ENCODE data around the gene B4GALT6. TPM values are rescaled to one million over a fixed set of nuclear protein-coding genes. Genes with fewer than 3 reads are reported as not detected.

Gene B4GALT6
- total RNA-seq, 1 donor, result 2.2 TPM

DNA sequence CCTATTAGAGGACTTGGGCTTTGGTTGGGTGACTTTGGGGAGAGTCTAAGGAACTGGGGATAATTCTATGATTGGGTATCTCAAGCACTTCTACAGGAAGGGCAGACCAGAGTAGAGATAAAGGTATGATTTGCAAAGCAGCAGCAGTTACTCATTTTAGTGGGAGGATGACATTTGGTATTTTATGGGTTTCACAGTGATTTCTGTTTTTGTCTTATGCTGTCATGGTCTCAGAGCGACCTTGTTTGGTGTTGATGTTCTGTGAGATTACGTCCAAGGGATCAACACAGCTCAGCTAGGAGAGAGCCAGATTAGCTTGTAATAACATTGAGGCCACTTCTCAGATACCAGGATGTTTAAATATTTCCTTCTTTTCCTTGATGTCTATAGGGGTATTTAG, 74.5 kb downstream of the B4GALT6 start:
- H3K4me1 ChIP-seq (ENCODE audit: insufficient read depth, low read length), result no peaks in the 10 kb centered on the region
- no peak overlapping the region for H3K4me3 ChIP-seq (ENCODE audit: insufficient read depth, low read length)
- no peaks in the 10 kb centered on the region for H3K9me3 ChIP-seq (ENCODE audit: low read depth, low read length)
- H4K20me1 ChIP-seq (ENCODE audit: insufficient read depth, low read length), result no peaks in the 10 kb centered on the region
- H3K4me2 ChIP-seq (ENCODE audit: insufficient read depth, low read length), result no peak overlapping the region
- DNase-seq (ENCODE audit: insufficient read length, low spot score, missing footprints), result no peak
- H3K79me2 ChIP-seq (ENCODE audit: insufficient read depth, low read length), result no peaks in the 10 kb centered on the region
- no peak overlapping the region for H3K27ac ChIP-seq (ENCODE audit: low read depth, low read length)
- H3K36me3 ChIP-seq (ENCODE audit: insufficient read depth, low read length), result no peaks in the 10 kb centered on the region
- TF ChIP-seq, protein P1, sequence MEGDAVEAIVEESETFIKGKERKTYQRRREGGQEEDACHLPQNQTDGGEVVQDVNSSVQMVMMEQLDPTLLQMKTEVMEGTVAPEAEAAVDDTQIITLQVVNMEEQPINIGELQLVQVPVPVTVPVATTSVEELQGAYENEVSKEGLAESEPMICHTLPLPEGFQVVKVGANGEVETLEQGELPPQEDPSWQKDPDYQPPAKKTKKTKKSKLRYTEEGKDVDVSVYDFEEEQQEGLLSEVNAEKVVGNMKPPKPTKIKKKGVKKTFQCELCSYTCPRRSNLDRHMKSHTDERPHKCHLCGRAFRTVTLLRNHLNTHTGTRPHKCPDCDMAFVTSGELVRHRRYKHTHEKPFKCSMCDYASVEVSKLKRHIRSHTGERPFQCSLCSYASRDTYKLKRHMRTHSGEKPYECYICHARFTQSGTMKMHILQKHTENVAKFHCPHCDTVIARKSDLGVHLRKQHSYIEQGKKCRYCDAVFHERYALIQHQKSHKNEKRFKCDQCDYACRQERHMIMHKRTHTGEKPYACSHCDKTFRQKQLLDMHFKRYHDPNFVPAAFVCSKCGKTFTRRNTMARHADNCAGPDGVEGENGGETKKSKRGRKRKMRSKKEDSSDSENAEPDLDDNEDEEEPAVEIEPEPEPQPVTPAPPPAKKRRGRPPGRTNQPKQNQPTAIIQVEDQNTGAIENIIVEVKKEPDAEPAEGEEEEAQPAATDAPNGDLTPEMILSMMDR (IDR thresholded peaks at IDR 0.05; ENCODE audit: extremely low read depth, low read depth, low read length), result no peak
- no peaks in the 10 kb centered on the region for H3K27me3 ChIP-seq (ENCODE audit: insufficient read depth, low read length)
- no peak overlapping the region for H2AFZ ChIP-seq (ENCODE audit: low read length)

DNA sequence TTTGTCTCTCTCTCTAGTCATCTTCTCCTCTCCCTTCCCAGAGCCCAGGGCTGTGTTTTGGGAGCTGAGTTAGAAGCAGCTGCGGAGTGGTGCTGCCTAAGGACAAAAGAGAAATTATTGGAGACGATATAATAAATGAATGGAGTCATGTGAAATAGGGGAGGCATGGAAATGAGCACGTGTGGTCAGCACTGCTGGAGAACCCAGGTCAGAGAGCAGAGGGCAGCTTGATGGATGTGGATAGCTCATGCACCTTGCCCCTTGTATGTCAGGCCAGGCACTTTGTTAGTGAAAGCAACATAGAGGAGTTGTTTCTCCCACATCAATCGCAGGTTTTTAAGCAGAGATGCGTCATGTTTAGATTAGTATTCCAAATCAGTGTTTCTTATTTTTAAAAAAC, 77.0 kb downstream of the B4GALT6 start:
- H3K27ac ChIP-seq (ENCODE audit: low read depth, low read length), result no peak overlapping the region
- TF ChIP-seq, protein P1 (IDR thresholded peaks at IDR 0.05; ENCODE audit: extremely low read depth, low read depth, low read length), result no peak
- no peak for DNase-seq (ENCODE audit: insufficient read length, low spot score, missing footprints)
- H3K36me3 ChIP-seq (ENCODE audit: insufficient read depth, low read length), result no peaks in the 10 kb centered on the region
- H3K4me1 ChIP-seq (ENCODE audit: insufficient read depth, low read length), result peaks cover 4% of the 10 kb centered on the region
- no peak overlapping the region for H3K4me2 ChIP-seq (ENCODE audit: insufficient read depth, low read length)
- no peak overlapping the region for H3K4me3 ChIP-seq (ENCODE audit: insufficient read depth, low read length)
- no peaks in the 10 kb centered on the region for H3K27me3 ChIP-seq (ENCODE audit: insufficient read depth, low read length)
- no peak overlapping the region for H2AFZ ChIP-seq (ENCODE audit: low read length)
- H3K9me3 ChIP-seq (ENCODE audit: low read depth, low read length), result no peaks in the 10 kb centered on the region
- no peaks in the 10 kb centered on the region for H4K20me1 ChIP-seq (ENCODE audit: insufficient read depth, low read length)
- no peaks in the 10 kb centered on the region for H3K79me2 ChIP-seq (ENCODE audit: insufficient read depth, low read length)

DNA sequence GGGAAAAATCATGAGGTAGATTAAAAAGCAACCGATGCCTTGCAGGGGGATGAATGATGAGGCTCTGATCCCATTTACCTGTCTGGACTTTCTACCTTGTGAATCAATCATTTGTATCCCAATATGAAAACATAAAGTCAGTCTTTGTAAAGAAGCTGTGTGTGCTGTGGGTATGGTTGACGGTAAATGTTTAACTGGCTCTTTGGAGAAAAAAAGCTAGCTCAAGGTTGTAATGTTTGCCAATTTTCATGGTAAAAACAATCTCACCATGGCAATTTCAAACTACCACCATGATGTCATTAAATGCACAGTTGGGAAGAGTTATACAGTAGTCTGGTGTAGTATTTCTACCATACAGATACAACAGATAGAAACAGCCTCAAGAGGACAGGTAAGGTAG, 78.1 kb downstream of the B4GALT6 start:
- Histone ChIP-seq H3K4me1 (ENCODE audit: insufficient read depth, low read length) (peaks cover 4% of the 10 kb centered on the region), H3K36me3 (ENCODE audit: insufficient read depth, low read length) (no peaks in the 10 kb centered on the region), H3K27ac (ENCODE audit: low read depth, low read length) (no peak overlapping the region), H3K27me3 (ENCODE audit: insufficient read depth, low read length) (no peaks in the 10 kb centered on the region), H3K79me2 (ENCODE audit: insufficient read depth, low read length) (no peaks in the 10 kb centered on the region), H3K4me3 (ENCODE audit: insufficient read depth, low read length) (no peak overlapping the region), H3K4me2 (ENCODE audit: insufficient read depth, low read length) (no peak overlapping the region), H2AFZ (ENCODE audit: low read length) (no peak overlapping the region), H3K9me3 (ENCODE audit: low read depth, low read length) (no peaks in the 10 kb centered on the region), H4K20me1 (ENCODE audit: insufficient read depth, low read length) (no peaks in the 10 kb centered on the region)
- no peak for DNase-seq (ENCODE audit: insufficient read length, low spot score, missing footprints)
- TF ChIP-seq, protein P1 (IDR thresholded peaks at IDR 0.05; ENCODE audit: extremely low read depth, low read depth, low read length), result no peak

DNA sequence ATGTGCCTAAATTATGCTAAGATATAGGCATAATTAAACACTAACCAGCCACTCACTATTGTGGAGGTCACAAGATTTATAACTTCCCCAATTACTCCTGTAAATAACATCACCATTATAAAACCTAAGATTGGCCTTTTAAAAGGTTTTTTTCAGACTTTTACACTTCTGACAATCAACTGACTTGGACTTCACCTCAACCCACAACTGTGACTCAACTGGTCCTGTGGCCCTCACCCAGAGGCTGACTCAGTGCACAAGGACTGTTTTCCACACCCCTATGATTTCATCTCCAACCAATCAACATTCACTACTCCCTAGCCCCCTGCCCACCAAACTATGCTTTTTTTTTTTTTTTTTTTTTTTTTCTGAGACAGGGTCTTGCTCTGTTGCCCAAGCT, 81.1 kb downstream of the B4GALT6 start:
- TF ChIP-seq, protein P1 (IDR thresholded peaks at IDR 0.05; ENCODE audit: extremely low read depth, low read depth, low read length), result no peak
- H3K27me3 ChIP-seq (ENCODE audit: insufficient read depth, low read length), result no peaks in the 10 kb centered on the region
- peak; percentile 17 for DNase-seq (ENCODE audit: insufficient read length, low spot score, missing footprints)

More for the DNA sequence above, 81.1 kb downstream of the B4GALT6 start:
- Histone ChIP-seq H3K79me2 (ENCODE audit: insufficient read depth, low read length) (no peaks in the 10 kb centered on the region), H3K27ac (ENCODE audit: low read depth, low read length) (no peak overlapping the region), H4K20me1 (ENCODE audit: insufficient read depth, low read length) (no peaks in the 10 kb centered on the region), H3K4me2 (ENCODE audit: insufficient read depth, low read length) (no peak overlapping the region), H3K36me3 (ENCODE audit: insufficient read depth, low read length) (no peaks in the 10 kb centered on the region), H2AFZ (ENCODE audit: low read length) (no peak overlapping the region), H3K4me1 (ENCODE audit: insufficient read depth, low read length) (peaks cover 4% of the 10 kb centered on the region), H3K9me3 (ENCODE audit: low read depth, low read length) (no peaks in the 10 kb centered on the region), H3K4me3 (ENCODE audit: insufficient read depth, low read length) (no peak overlapping the region)

Data from osteoblast (primary cell).